Ishikawa (cell line): ENCODE measurements around the gene BTN3A1.

ENCODE experiments used
- CEBPB ChIP-seq: IDR thresholded peaks from 2 replicates; pipeline ENCODE4 v1.6.1; 2012
- CREB1 ChIP-seq: IDR thresholded peaks from 2 replicates; pipeline ENCODE4 v1.6.1; 2012; ENCODE audit warnings: low read depth
- EP300 ChIP-seq: IDR thresholded peaks from 2 replicates; pipeline ENCODE4 v1.6.1; 2012; ENCODE audit warnings: borderline replicate concordance
- MAX ChIP-seq: IDR thresholded peaks from 2 replicates; pipeline ENCODE4 v1.6.1; 2012
- RAD21 ChIP-seq: IDR thresholded peaks from 2 replicates; pipeline ENCODE4 v1.6.1; 2012; ENCODE audit warnings: low read depth
- REST ChIP-seq: IDR thresholded peaks from 2 replicates; pipeline ENCODE4 v1.6.1; 2012; ENCODE audit warnings: low read depth, mild to moderate bottlenecking
- TAF1 ChIP-seq: IDR thresholded peaks from 2 replicates; pipeline ENCODE4 v1.6.1; 2012; ENCODE audit warnings: low read depth, mild to moderate bottlenecking

GRCh38 chr6:26414281-26414680, 12.2 kb downstream of the BTN3A1 start:
- no peak for TF ChIP-seq RAD21
- no peak for TF ChIP-seq MAX
- no peak for TF ChIP-seq CREB1
- TF ChIP-seq REST, result no peak
- no peak for TF ChIP-seq CEBPB
- no peak for TF ChIP-seq EP300
- TF ChIP-seq TAF1, result no peak
